Measurements from ENCODE around the gene NFIA.

NFIA gene

GRCh38 chr1:61208831-61209230 lies 126.5 kb downstream of the NFIA start:
- no peak overlapping the region for H3K27ac Mint-ChIP-seq
- H3K4me1 Mint-ChIP-seq = no peaks in the 10 kb centered on the region
- H3K9me3 Mint-ChIP-seq = no peaks in the 10 kb centered on the region
- no peak overlapping the region for H3K4me3 Mint-ChIP-seq
- DNase-seq = no peak
- H3K36me3 Mint-ChIP-seq = no peaks in the 10 kb centered on the region
- peaks cover 5% of the 10 kb centered on the region for H3K27me3 Mint-ChIP-seq
- CTCF ChIA-PET = interaction anchor here (0.8 kb wide), 1 partner anchor 9 kb away, joined by 4 read pairs; no protein-coding TSS in a partner anchor

DNA sequence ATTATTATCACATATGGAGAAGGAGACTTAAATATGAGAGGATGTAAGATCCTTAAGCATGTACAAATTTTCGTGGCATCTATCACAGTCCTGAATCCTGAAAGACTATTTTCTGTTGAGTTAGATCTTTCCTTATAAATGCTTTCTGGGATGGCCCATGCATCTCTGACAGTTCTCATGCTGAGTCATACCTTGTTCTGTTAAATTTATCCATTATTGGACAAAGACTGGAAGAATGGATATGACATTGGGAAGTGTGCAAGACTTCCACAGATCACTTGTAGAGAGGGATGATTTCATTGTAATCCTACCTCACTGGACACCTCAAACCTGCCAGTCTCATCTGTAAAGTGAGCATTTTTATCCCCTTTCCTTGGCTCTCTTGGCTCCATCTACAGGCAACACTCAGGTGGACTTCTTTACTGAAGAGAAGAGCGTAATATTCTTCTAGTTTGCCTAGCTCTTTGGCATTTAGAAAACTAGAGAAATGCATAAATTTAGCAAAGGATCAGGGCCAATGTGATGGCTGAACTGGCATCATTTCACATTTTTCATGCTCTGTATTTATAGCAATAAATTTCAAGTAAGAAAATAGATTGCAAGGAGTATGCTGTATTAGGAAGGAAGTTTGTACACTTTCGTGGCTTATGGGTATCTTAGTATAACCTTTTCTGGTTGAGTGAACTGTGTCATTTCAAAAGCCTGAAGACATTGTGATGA lies 128.2 kb downstream of the NFIA start:
- Mint-ChIP-seq H3K4me1 (no peaks in the 10 kb centered on the region), H3K27me3 (peaks cover 5% of the 10 kb centered on the region), H3K27ac (no peak overlapping the region), H3K9me3 (no peaks in the 10 kb centered on the region), H3K4me3 (no peak overlapping the region), H3K36me3 (no peaks in the 10 kb centered on the region)
- no peak for DNase-seq
- CTCF ChIA-PET = interaction anchor here (0.9 kb wide), 1 partner anchor 160 kb away, joined by 3 read pairs; no protein-coding TSS in a partner anchor

- no peak for DNase-seq
- CTCF ChIA-PET = interaction anchor here (1.0 kb wide), 1 partner anchor 297 kb away, joined by 3 read pairs; no protein-coding TSS in a partner anchor
- Mint-ChIP-seq H3K36me3 (no peaks in the 10 kb centered on the region), H3K9me3 (no peaks in the 10 kb centered on the region), H3K4me1 (no peaks in the 10 kb centered on the region), H3K27ac (no peak overlapping the region), H3K4me3 (no peak overlapping the region), H3K27me3 (no peaks in the 10 kb centered on the region)
Measured at GRCh38 chr1:61213245-61214011, 131.1 kb downstream of the NFIA start.

- Mint-ChIP-seq H3K36me3 (no peaks in the 10 kb centered on the region), H3K4me3 (no peak overlapping the region), H3K27ac (no peak overlapping the region), H3K27me3 (no peaks in the 10 kb centered on the region), H3K9me3 (no peaks in the 10 kb centered on the region), H3K4me1 (no peaks in the 10 kb centered on the region)
- no peak for DNase-seq
- CTCF ChIA-PET = no interaction called here
Measured at GRCh38 chr1:61215119-61215518, 132.8 kb downstream of the NFIA start.

DNA sequence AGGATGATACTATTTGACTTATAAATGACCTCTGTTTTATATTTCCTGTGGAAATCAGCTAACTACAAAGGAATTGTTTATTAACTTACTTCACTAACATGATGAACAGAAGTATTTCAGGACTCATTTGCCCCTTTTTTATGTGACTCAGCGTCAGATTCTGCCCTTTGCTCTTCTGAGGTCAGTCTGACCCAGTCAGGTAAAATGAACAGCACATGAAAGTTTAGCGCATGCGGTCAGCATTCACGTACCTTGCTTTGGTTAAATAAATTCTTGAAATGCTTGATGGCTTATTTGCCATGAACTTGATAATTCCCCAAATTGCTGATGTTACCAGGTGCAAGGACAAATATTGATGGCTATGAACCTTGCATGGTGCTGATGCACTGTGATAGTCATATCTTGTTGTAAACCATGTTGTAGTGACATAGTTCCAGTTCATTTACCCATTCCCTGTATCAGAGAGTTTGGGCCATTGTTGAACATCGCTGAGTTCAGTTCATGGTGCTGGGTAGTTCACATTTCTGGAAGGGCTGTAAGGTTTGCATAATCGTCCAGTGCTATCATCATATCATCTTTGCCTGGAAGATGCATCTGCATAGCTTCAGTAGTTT lies 133.4 kb downstream of the NFIA start:
- no peaks in the 10 kb centered on the region for H3K36me3 Mint-ChIP-seq
- H3K27me3 Mint-ChIP-seq = no peaks in the 10 kb centered on the region
- H3K4me3 Mint-ChIP-seq = no peak overlapping the region
- no peaks in the 10 kb centered on the region for H3K4me1 Mint-ChIP-seq
- H3K9me3 Mint-ChIP-seq = no peaks in the 10 kb centered on the region
- no peak for DNase-seq
- no peak overlapping the region for H3K27ac Mint-ChIP-seq
- CTCF ChIA-PET = no interaction called here

GRCh38 chr1:61220536-61220935 lies 138.2 kb downstream of the NFIA start:
- Mint-ChIP-seq H3K27me3 (no peaks in the 10 kb centered on the region), H3K4me3 (no peak overlapping the region), H3K36me3 (no peaks in the 10 kb centered on the region), H3K27ac (no peak overlapping the region), H3K4me1 (no peaks in the 10 kb centered on the region), H3K9me3 (no peaks in the 10 kb centered on the region)
- no peak for DNase-seq
- CTCF ChIA-PET = no interaction called here

GRCh38 chr1:61221642-61222041 lies 139.3 kb downstream of the NFIA start:
- no peaks in the 10 kb centered on the region for H3K9me3 Mint-ChIP-seq

GRCh38 chr1:61222240-61222639 lies 139.9 kb downstream of the NFIA start:
- Mint-ChIP-seq H3K4me1 (no peaks in the 10 kb centered on the region), H3K36me3 (no peaks in the 10 kb centered on the region), H3K27me3 (no peaks in the 10 kb centered on the region), H3K4me3 (no peak overlapping the region), H3K27ac (no peak overlapping the region), H3K9me3 (no peaks in the 10 kb centered on the region)
- no peak for DNase-seq
- CTCF ChIA-PET = no interaction called here

More at GRCh38 chr1:61221642-61222041, 139.3 kb downstream of the NFIA start:
- H3K4me3 Mint-ChIP-seq = no peak overlapping the region
- H3K4me1 Mint-ChIP-seq = no peaks in the 10 kb centered on the region
- CTCF ChIA-PET = no interaction called here
- no peak for DNase-seq
- no peaks in the 10 kb centered on the region for H3K27me3 Mint-ChIP-seq
- no peaks in the 10 kb centered on the region for H3K36me3 Mint-ChIP-seq
- H3K27ac Mint-ChIP-seq = no peak overlapping the region

GRCh38 chr1:61223140-61223539 lies 140.8 kb downstream of the NFIA start:
- H3K4me3 Mint-ChIP-seq = no peak overlapping the region

DNA sequence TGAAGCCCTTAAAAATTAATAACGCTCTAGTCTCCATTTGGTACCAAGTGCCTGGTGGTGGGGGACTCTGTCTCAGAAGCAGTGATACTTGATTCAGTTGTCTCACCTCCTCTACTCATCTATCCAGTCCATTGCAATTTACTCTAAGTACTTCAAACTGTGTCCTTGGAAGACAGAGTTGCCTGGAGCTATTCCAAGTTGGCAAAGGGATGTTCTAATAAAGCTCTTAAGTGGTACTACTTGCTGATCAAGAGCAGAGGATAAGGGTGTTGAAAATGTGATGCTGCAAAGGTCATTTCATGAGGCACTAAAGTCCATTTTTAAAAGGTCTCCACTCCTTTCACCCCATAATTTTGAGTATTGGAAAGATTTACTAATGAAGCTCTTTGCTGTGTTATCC lies 142.2 kb downstream of the NFIA start:
- H3K27me3 Mint-ChIP-seq = no peaks in the 10 kb centered on the region
- DNase-seq = no peak
- no peaks in the 10 kb centered on the region for H3K9me3 Mint-ChIP-seq
- no peak overlapping the region for H3K4me3 Mint-ChIP-seq
- H3K27ac Mint-ChIP-seq = no peak overlapping the region
- no peaks in the 10 kb centered on the region for H3K4me1 Mint-ChIP-seq
- no peaks in the 10 kb centered on the region for H3K36me3 Mint-ChIP-seq
- CTCF ChIA-PET = no interaction called here

More at GRCh38 chr1:61223140-61223539, 140.8 kb downstream of the NFIA start:
- DNase-seq = no peak
- Mint-ChIP-seq H3K4me1 (no peaks in the 10 kb centered on the region), H3K36me3 (no peaks in the 10 kb centered on the region), H3K9me3 (no peaks in the 10 kb centered on the region), H3K27me3 (no peaks in the 10 kb centered on the region), H3K27ac (no peak overlapping the region)
- CTCF ChIA-PET = no interaction called here

GRCh38 chr1:61225478-61225877 lies 143.1 kb downstream of the NFIA start:
- CTCF ChIA-PET = no interaction called here
- H3K36me3 Mint-ChIP-seq = no peaks in the 10 kb centered on the region
- H3K4me1 Mint-ChIP-seq = no peaks in the 10 kb centered on the region
- no peak for DNase-seq
- H3K4me3 Mint-ChIP-seq = no peak overlapping the region
- H3K27ac Mint-ChIP-seq = no peak overlapping the region
- no peaks in the 10 kb centered on the region for H3K9me3 Mint-ChIP-seq
- no peaks in the 10 kb centered on the region for H3K27me3 Mint-ChIP-seq

DNA sequence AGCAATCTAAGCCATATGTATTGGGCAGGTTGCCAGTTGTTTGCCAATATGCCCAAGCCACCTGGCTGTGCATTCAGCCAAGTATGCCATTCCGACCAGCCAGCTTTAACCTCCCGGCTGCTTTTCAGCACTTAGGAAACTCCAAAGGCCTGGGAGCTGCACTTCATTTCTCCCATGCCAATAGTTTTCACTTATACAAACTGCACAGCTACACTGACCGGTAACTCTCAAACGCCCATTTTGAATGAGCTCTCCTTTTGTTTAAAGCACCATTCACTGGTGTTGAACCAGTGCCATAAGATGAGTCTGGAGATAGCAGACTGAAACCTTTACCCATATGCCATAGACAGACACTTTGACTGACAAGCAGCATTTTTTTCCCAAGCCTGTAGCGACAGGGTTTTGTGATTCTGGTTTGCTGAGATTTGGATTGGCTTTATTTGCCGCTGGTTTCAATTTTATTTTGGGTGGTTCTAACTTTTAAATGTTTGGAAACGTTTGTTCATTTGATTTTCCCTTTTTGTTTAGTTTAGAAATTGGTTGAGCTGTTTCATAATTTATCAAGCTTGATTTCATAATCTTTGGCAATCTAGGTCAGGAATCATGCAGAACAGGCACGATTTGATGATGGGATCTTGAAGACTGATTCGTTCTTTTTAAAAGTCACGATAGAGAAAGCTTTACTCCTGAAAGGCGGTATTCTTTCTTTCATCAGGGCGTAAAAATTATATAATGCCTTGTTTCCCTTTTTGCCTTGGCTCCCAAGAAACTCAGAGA lies 144.6 kb downstream of the NFIA start:
- H3K9me3 Mint-ChIP-seq = no peaks in the 10 kb centered on the region
- H3K4me3 Mint-ChIP-seq = no peak overlapping the region
- H3K36me3 Mint-ChIP-seq = no peaks in the 10 kb centered on the region
- H3K27me3 Mint-ChIP-seq = no peaks in the 10 kb centered on the region
- H3K27ac Mint-ChIP-seq = no peak overlapping the region
- DNase-seq = no peak
- H3K4me1 Mint-ChIP-seq = no peaks in the 10 kb centered on the region
- CTCF ChIA-PET = no interaction called here

DNA sequence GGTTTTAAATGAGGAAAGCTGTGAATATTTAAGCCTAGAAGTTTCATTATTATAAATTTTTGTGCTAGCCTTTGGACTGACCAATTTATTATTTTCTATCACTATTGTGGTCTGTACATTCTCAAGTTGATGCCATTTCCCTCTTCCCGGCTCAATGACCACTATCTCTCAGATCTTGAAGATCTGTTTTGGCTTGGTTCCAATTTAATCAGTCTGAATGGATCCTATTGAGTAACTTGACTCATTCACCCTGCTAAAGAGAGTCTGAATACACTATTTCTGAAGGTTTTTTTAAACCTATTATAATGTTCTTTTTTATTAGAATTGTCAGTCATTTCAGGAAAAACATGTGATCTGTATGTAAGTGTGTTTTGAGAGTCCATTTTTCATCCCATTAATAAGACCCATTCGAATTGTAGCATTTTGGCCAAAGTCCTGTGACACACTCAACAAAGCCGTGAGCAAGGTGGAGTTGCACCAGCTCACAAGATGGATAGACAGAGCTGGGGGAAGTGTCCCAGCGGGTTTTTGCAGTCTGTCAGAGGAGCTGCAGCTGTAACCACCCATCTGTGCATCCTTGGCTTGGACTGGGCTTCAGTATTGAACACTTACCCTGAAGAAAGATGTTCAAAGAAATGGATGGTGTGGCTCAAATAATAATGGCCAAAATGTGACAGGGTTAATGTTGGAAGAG lies 145.6 kb downstream of the NFIA start:
- Mint-ChIP-seq H3K27me3 (no peaks in the 10 kb centered on the region), H3K4me1 (no peaks in the 10 kb centered on the region), H3K36me3 (no peaks in the 10 kb centered on the region), H3K9me3 (no peaks in the 10 kb centered on the region), H3K27ac (no peak overlapping the region), H3K4me3 (no peak overlapping the region)
- CTCF ChIA-PET = no interaction called here
- no peak for DNase-seq

DNA sequence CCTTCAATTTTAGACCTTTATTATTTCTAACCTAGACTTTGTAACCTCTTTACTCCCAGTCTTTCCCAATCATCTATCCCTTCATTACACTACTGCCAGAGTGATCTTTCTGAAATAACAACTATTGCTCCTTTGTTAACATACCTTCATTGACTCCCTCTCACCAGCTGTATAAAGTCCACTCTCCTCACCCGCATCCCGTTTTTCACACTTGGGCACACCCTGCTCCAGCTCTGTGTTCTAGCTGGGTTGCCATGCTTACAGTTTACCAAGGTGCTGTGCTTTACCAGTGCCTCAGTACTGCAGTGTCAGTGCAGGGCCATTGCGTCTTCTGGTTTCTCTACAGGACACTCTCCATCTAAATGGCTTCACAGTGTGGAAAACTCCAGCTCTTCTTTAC lies 148.2 kb downstream of the NFIA start:
- no peak overlapping the region for H3K4me3 Mint-ChIP-seq
- CTCF ChIA-PET = interaction anchor here (1.6 kb wide), 1 partner anchor 181 kb away, joined by 4 read pairs; no protein-coding TSS in a partner anchor
- H3K27ac Mint-ChIP-seq = no peak overlapping the region
- no peaks in the 10 kb centered on the region for H3K9me3 Mint-ChIP-seq
- H3K4me1 Mint-ChIP-seq = no peaks in the 10 kb centered on the region
- H3K27me3 Mint-ChIP-seq = no peaks in the 10 kb centered on the region
- H3K36me3 Mint-ChIP-seq = no peaks in the 10 kb centered on the region
- no peak for DNase-seq

All from activated naive CD4-positive, alpha-beta T cell treated with anti-CD3 and anti-CD28 coated beads, Interleukin-2, amount 10 ng/mL, durations not matched to agents 7 days and 5 days (primary cell).